Spleen (tissue), 7 donors: ENCODE measurements around the gene SEC61B.

Experiments
- POLR2A ChIP-seq, 3 donors: fragments of 450-650 bp; IDR thresholded peaks; one replicate each; pipeline ENCODE4 v1.5.1; 2017; ENCODE audit warnings: antibody characterized with exemption in 3 of 3, mild to moderate bottlenecking in 1 of 3
- POLR2AphosphoS5 ChIP-seq, 3 donors: sonication (generic); formaldehyde crosslinking; IDR thresholded peaks; one replicate each; pipeline ENCODE4 v1.5.1; 2017; ENCODE audit warnings: antibody characterized with exemption in 3 of 3
- TF ChIP-seq, protein P1 (sequence below), 11 experiments: fragments of 200-600 bp in 7 of 11; fragments of 450-650 bp in 4 of 11; sonication (generic) in 4 of 11; IDR thresholded peaks in 8 of 11; conservative IDR thresholded peaks in 3 of 11; 1 replicate in 7 of 11; 2 replicates in 4 of 11; pipeline versions ENCODE4 v1.4.0 to v1.8.0; 2016 to 2021; ENCODE audit warnings: antibody characterized with exemption in 11 of 11, inconsistent platforms in 4 of 11, mild to moderate bottlenecking in 1 of 11
- donor health status: DM: no; HTN: no; CAD: no; lungs with moderate emphysema.
- donor health status: DM: no; HTN: no; CAD: no.
- donor health status: DM: no; HTN: no; CAD: no.

DNA sequence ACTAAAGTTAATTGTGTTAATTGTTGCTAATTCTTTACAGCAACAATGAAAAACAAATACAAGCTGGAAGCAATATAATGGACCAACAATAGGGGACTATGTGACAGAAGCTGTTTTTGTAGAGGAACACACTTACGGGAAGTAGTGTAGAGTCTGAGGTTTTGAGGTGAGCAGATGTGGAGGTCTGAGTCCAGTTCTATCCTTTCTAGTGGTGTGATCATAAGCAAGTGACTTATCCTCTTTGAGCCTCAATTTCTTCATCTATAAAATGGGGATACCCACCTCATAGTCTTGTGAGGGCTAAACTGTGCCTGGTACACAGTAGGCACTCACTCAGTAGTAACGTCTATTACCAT, 28.6 kb upstream of the SEC61B start:
- TF ChIP-seq, protein P1, sequence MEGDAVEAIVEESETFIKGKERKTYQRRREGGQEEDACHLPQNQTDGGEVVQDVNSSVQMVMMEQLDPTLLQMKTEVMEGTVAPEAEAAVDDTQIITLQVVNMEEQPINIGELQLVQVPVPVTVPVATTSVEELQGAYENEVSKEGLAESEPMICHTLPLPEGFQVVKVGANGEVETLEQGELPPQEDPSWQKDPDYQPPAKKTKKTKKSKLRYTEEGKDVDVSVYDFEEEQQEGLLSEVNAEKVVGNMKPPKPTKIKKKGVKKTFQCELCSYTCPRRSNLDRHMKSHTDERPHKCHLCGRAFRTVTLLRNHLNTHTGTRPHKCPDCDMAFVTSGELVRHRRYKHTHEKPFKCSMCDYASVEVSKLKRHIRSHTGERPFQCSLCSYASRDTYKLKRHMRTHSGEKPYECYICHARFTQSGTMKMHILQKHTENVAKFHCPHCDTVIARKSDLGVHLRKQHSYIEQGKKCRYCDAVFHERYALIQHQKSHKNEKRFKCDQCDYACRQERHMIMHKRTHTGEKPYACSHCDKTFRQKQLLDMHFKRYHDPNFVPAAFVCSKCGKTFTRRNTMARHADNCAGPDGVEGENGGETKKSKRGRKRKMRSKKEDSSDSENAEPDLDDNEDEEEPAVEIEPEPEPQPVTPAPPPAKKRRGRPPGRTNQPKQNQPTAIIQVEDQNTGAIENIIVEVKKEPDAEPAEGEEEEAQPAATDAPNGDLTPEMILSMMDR (IDR thresholded peaks at IDR 0.05 in 8 of 11, conservative IDR thresholded peaks at IDR 0.05 in 3 of 11): no peak
- TF ChIP-seq POLR2AphosphoS5 (IDR thresholded peaks at IDR 0.05) (no peak), POLR2A (IDR thresholded peaks at IDR 0.05) (no peak)
